GM12872 (cell line): ENCODE measurements around the gene RFPL1.

Source experiments
- CTCF ChIP-seq: IDR thresholded peaks from 3 replicates; pipeline ENCODE4 v1.5.1; 2011; ENCODE audit warnings: low read depth, mild to moderate bottlenecking, low read length, moderate library complexity; ENCODE audit not compliant: insufficient read depth

RFPL1 gene

DNA sequence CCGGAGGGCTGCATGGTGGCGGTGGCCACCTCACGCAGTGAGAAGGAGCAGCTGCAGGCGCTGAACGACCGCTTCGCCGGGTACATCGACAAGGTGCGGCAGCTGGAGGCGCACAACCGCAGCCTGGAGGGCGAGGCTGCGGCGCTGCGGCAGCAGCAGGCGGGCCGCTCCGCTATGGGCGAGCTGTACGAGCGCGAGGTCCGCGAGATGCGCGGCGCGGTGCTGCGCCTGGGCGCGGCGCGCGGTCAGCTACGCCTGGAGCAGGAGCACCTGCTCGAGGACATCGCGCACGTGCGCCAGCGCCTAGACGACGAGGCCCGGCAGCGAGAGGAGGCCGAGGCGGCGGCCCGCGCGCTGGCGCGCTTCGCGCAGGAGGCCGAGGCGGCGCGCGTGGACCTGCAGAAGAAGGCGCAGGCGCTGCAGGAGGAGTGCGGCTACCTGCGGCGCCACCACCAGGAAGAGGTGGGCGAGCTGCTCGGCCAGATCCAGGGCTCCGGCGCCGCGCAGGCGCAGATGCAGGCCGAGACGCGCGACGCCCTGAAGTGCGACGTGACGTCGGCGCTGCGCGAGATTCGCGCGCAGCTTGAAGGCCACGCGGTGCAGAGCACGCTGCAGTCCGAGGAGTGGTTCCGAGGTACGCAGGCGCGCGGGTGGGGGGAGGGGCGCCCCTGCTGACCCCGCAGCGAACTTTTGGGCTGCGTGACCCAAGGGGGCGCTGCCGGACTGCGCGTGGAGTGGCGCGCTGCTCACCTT is 42.3 kb downstream of the RFPL1 start:
- no peak for TF ChIP-seq CTCF

DNA sequence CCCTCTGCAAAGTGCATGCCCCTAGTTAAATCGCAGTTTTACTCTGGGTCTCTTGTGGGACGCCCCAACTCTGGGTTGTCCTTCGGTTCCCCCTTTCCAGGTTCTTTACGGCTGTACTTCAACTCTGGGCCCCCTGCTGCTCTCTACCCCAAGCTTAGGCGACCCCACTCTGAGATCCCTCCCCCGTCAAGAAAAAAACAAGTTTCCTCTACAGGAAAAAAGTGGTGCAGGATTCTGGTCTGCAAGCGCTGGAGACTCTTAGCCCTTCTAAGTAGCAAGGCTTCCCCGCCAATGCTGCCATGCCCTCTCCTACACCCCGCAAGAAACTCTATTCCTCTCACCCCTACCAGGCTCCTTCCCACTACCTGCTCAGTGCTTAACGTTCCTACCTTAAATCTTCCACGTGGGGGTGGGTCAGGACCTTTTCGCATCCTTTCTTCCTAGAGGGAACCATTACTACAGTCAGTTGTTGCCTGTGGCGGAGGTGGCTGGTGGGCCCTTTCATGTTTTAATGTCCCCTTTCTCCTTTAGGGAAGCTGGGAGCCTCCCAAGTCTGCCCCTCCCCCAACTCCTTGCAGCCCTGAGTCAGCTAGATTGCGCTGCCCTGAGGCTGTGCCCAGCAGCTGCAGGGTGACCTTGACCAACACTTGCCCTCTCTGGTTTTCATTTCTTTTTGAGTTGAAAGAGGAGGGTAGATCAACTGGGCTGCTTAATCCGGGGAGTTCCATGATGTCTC is 43.0 kb downstream of the RFPL1 start:
- TF ChIP-seq CTCF = no peak

GRCh38 chr22:29482253-29482652 is 43.9 kb downstream of the RFPL1 start:
- TF ChIP-seq CTCF = no peak

DNA sequence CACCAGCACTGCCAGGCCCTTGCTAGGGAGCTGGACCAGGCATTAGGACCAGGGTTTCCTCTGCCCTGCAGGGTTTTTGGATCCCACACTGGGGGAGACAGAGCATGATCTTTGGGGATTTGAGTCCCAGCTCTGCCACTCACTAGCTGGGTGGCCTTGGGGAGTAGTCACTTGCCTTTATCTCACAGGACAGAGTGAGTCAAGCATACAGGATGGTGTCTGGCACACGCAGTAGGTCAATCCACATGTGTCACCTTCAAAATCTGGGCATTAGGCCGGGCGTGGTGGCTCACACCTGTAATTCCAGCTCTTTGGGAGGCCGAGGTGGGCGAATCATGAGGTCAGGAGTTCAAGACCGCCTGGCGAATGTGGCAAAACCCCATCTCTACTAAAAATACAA is 44.3 kb downstream of the RFPL1 start:
- no peak for TF ChIP-seq CTCF

- TF ChIP-seq CTCF = no peak
Observed at GRCh38 chr22:29483254-29483653, 44.9 kb downstream of the RFPL1 start.

DNA sequence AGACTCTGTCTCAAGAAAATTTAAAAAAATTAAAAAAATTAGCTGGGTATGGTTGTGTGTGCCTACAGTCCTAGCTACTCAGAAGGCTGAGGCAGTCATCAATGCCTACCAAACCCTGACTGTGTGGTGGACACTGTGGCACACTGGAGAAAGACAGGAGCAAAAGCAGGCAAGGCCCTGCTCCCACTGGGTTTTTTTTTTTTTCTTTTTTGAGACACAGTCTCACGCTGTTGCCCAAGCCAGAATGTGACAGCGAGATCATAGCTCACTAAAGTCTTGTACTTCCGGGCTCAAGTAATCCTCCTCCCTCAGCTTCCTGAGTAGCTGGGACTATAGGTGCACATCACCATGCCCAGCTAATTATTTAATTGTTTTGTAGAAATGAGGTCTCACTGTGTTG is 46.3 kb downstream of the RFPL1 start:
- no peak for TF ChIP-seq CTCF

- TF ChIP-seq CTCF = no peak
Observed at GRCh38 chr22:29485448-29485847, 47.1 kb downstream of the RFPL1 start.
